NCI-H2196 treated with DMSO at 0.1 percent for 48 hours (cell line): ENCODE measurements around the gene PHC2.

Experiments
- DNase-seq: peaks from one replicate; lab custom pipeline; 2025; ENCODE audit not compliant: unreplicated experiment; lab: John Stamatoyannopoulos, UW

PHC2 gene

GRCh38 chr1:33275706-33276572 is 155.0 kb downstream of the PHC2 start:
- DNase-seq: no peak

- DNase-seq: no peak
These were observed 155.7 kb downstream of the PHC2 start for GRCh38 chr1:33275195-33275594.

- no peak for DNase-seq
These were observed 156.4 kb downstream of the PHC2 start for GRCh38 chr1:33274446-33274845.

- no peak for DNase-seq
These were observed 156.9 kb downstream of the PHC2 start for GRCh38 chr1:33273961-33274371.
